Fibroblast of the conjunctiva (primary cell): ENCODE measurements around the gene GATAD1.
"Not testable (repeated sequence)": the region's sequence is repeated elsewhere in the genome, so short reads cannot be mapped to it uniquely, and the experiment has no call there.

Experiments
- DNase-seq: peaks from one replicate; pipeline ENCODE4 v3.0.0-alpha.2; 2010; ENCODE audit warnings: low read depth

GATAD1 gene

DNA sequence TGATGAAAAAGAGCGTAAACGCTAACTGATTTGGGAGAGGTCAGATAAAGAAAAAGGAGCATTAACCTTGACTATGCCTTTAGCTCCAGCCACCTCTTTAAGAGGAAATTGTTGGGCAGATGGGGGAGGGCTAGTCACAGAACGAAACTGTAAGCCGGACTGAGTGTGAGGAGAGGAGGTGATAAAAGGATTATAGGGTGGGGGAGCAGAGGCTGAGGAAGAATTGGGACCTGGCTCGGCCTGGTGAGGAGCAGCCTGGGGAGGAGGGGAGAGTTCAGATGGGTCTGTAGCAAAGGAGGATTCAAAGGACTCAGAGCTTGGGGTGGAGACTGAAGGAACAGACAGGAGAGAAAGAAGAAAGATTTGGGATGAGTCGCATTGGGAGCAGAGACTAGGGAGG, 36.3 kb downstream of the GATAD1 start:
- DNase-seq = not testable (repeated sequence)

- DNase-seq = not testable (repeated sequence)
Observed at GRCh38 chr7:92484226-92484625, 36.9 kb downstream of the GATAD1 start.

GRCh38 chr7:92485267-92485892, 38.1 kb downstream of the GATAD1 start:
- no peak for DNase-seq

GRCh38 chr7:92485974-92486373, 38.7 kb downstream of the GATAD1 start:
- no peak for DNase-seq

DNA sequence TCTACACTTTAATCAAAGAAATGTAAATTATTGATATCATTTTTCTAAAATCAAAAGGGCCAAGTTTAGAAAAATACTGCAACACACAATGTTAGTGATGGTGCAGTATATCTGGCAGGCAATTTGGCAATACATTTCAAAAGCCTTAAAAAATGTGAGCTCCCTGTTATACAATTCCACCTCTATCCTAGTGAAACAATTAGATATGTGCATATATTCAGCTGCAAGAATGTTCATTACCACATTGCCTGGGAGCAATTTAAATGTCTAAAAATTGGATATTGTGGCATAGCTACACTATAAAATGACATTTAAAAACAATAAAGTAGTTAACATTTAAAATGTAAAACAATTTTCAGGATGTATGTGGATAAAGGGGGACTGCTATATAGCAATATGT, 40.5 kb downstream of the GATAD1 start:
- no peak for DNase-seq

DNA sequence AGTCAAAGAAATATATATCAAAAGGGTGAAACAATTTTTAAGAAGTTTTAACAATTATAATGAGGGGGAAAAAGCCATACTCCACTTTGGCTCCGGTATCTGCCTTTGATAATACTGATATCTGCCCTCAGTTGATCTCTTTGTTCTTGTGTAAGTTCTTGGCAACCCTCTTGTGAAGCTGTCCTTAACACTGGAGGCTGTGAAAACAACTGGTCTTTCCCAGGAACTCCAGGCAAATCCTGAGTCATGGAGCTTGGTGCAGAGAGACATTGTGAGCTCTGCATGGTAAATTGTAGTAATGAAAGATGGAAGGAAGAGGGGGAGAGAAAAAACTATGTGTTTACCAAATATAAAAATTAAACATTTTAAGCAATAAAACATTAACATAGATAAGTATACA, 42.4 kb downstream of the GATAD1 start:
- DNase-seq = no peak

GRCh38 chr7:92496876-92497275, 49.6 kb downstream of the GATAD1 start:
- DNase-seq = no peak

GRCh38 chr7:92498557-92498956, 51.3 kb downstream of the GATAD1 start:
- DNase-seq = no peak

DNA sequence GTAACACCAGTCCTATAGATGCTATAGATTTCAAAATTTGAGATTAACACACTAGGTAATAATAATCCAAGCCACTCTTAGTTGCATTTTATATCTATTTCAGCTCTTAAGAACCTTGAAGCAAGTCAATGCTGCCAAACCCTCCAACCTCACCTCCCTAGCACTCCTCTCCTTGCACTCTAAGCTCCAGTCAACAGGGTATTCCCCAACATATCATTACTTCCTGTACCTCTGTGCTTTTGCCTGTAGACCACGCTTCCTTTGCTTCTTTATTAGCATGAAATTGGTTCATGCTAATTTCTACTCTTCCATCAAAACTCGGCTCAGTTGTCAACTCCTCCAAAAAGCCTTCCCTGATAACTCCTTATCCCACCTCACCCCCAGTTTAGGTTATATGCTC, 56.5 kb downstream of the GATAD1 start:
- DNase-seq = no peak

DNA sequence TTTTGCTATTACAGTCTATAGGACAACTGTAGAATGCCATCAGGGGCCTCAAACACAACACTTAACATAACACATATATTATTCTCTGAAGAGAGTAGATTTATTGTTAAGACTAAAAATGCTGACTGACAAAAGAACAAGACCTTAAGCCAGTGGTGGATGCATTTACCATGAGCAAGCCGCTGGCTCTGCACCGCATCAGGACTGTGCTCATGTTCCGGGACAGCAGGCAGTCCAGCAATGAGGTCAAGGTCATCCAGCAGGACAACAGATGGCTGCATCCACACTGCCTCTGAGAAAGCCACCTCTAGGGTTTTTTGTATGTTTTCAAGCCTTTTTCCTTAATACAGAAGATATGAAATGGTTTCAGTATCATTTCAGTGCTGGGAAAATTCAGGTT, 57.3 kb downstream of the GATAD1 start:
- DNase-seq = no peak

DNA sequence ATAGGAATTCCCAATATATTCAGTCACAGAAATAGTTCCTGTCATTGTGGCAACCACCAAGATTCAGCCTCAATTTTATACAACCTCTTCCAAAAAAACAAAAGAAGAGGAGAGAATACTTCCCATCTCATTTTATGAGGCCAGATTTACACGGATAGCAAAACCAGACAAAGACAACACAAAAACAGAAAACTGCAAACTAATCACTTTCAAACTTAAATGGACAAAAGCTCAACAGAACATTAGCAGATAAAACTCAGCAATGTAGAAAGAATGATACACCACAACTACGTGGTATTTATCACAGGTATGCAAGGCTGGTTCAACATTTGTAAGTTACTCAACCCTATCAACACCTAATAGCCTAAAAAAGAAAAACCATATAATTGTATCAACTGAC, 59.1 kb downstream of the GATAD1 start:
- DNase-seq = no peak

DNA sequence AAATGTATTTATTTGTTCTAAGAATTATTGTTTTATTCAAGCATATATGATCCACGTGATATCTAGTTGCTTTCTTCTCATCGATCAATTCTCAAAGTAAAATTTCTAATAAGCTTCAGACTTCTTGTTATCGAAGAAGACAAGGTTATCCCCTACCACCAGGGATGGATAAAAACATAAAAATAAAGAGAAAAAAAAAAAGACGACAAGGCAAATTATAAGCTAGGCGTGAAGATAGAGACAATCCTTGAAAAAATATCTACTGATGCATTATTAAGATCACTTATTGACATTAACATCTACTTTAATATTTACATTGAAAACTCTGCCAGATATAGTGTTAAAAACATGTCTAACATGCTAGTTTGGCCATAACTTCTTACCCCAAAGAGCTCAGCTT, 61.7 kb downstream of the GATAD1 start:
- DNase-seq = no peak
